CD14-positive monocyte (primary cell): ENCODE results near the gene EPHA1. TPM values are rescaled to one million over a fixed set of nuclear protein-coding genes. Genes with fewer than 3 reads are reported as not detected.

Experiments
- DNase-seq, 3 donors: peaks; one replicate each; pipeline ENCODE4 v3.0.0-alpha.2; 2011 to 2022
- H2AFZ ChIP-seq: 2 replicates; pipeline ENCODE4 v1.6.0; 2012; ENCODE audit warnings: mild to moderate bottlenecking, low read depth, low read length, inconsistent platforms; ENCODE audit not compliant: insufficient read depth, poor library complexity, severe bottlenecking
- H3K27ac ChIP-seq, 2 donors: 1 replicate in 1 of 2; 2 replicates in 1 of 2; pipeline ENCODE4 v1.5.1; 2012 to 2013; ENCODE audit warnings: low read length in 2 of 2, control low read depth in 1 of 2, inconsistent platforms in 1 of 2, low read depth in 1 of 2, mild to moderate bottlenecking in 1 of 2
- H3K27me3 ChIP-seq, 2 donors: one replicate each; pipeline versions ENCODE4 v1.6.0 to v1.6.1; 2011 to 2013; ENCODE audit warnings: low read length in 2 of 2; ENCODE audit not compliant: control insufficient read depth in 2 of 2, insufficient read depth in 2 of 2
- H3K36me3 ChIP-seq, 2 donors: replicated peaks in 1 of 2; 1 replicate in 1 of 2; 2 replicates in 1 of 2; pipeline versions ENCODE4 v1.5.1 to v1.6.1; 2012 to 2013; ENCODE audit warnings: low read length in 2 of 2, control low read depth in 1 of 2, inconsistent platforms in 1 of 2, mild to moderate bottlenecking in 1 of 2; ENCODE audit not compliant: insufficient read depth in 2 of 2, control insufficient read depth in 1 of 2
- H3K4me1 ChIP-seq, 2 donors: 1 replicate in 1 of 2; 2 replicates in 1 of 2; pipeline versions ENCODE4 v1.5.1 to v1.6.1; 2012 to 2013; ENCODE audit warnings: low read length in 2 of 2, control low read depth in 1 of 2, inconsistent platforms in 1 of 2, mild to moderate bottlenecking in 1 of 2, moderate library complexity in 1 of 2; ENCODE audit not compliant: insufficient read depth in 2 of 2, control insufficient read depth in 1 of 2
- H3K4me2 ChIP-seq: replicated peaks from 2 replicates; pipeline ENCODE3; 2012; ENCODE audit warnings: low read length, moderate library complexity, mild to moderate bottlenecking; ENCODE audit not compliant: poor library complexity, severe bottlenecking; ENCODE audit errors: extremely low read depth
- H3K4me3 ChIP-seq, 3 experiments: fragments of 200-600 bp in 1 of 3; sonication (generic) in 1 of 3; replicated peaks in 1 of 3; 1 replicate in 2 of 3; 2 replicates in 1 of 3; pipeline ENCODE4 v1.5.1; 2011 to 2013; ENCODE audit warnings: low read length in 3 of 3, mild to moderate bottlenecking in 3 of 3, control low read depth in 2 of 3, low read depth in 2 of 3, inconsistent platforms in 1 of 3, moderate library complexity in 1 of 3
- H3K79me2 ChIP-seq: 2 replicates; pipeline ENCODE4 v1.6.0; 2012; ENCODE audit warnings: mild to moderate bottlenecking, control low read depth, inconsistent platforms, low read length, moderate library complexity; ENCODE audit not compliant: insufficient read depth
- H3K9ac ChIP-seq: 2 replicates; pipeline ENCODE4 v1.6.0; 2017; ENCODE audit warnings: low read length, mild to moderate bottlenecking; ENCODE audit not compliant: insufficient read depth, poor library complexity, severe bottlenecking
- H3K9me3 ChIP-seq, 2 donors: replicated peaks in 1 of 2; 1 replicate in 1 of 2; 2 replicates in 1 of 2; pipeline versions ENCODE4 v1.5.1 to v1.6.1; 2012 to 2013; ENCODE audit warnings: low read length in 2 of 2, control low read depth in 1 of 2; ENCODE audit not compliant: control insufficient read depth in 1 of 2, insufficient read depth in 1 of 2
- H4K20me1 ChIP-seq: 2 replicates; pipeline ENCODE4 v1.6.0; 2012; ENCODE audit warnings: mild to moderate bottlenecking, low read length, control low read depth, moderate library complexity; ENCODE audit not compliant: insufficient read depth
- H3K27ac Mint-ChIP-seq, 7 donors: one replicate each; pipeline ENCODE4 v1.8.0; 2020; ENCODE audit warnings: mild to moderate bottlenecking in 7 of 7, mixed read lengths in 7 of 7, moderate library complexity in 6 of 7, inconsistent platforms in 2 of 7
- H3K27me3 Mint-ChIP-seq, 3 donors: one replicate each; pipeline ENCODE4 v1.8.0; 2021 to 2022; ENCODE audit warnings: low read depth in 3 of 3, mild to moderate bottlenecking in 3 of 3, mixed read lengths in 3 of 3, moderate library complexity in 3 of 3, inconsistent platforms in 1 of 3
- H3K36me3 Mint-ChIP-seq, 2 donors: one replicate each; pipeline ENCODE4 v1.8.0; 2020; ENCODE audit warnings: mixed read lengths in 2 of 2, inconsistent platforms in 1 of 2, mild to moderate bottlenecking in 1 of 2
- H3K4me1 Mint-ChIP-seq: one replicate; pipeline ENCODE4 v1.8.0; 2020; ENCODE audit warnings: mild to moderate bottlenecking, mixed read lengths
- H3K4me3 Mint-ChIP-seq, 2 donors: one replicate each; pipeline ENCODE4 v1.8.0; 2020; ENCODE audit warnings: mild to moderate bottlenecking in 2 of 2, mixed read lengths in 2 of 2, moderate library complexity in 1 of 2
- H3K9me3 Mint-ChIP-seq, 7 donors: one replicate each; pipeline ENCODE4 v1.8.0; 2020 to 2022; ENCODE audit warnings: mixed read lengths in 7 of 7, mild to moderate bottlenecking in 6 of 7, moderate library complexity in 6 of 7, inconsistent platforms in 2 of 7
- WGBS: methylation state at CpG from one replicate; pipeline ENCODE4 v1.1.5; 2013; ENCODE audit warnings: missing lambda C conversion rate; ENCODE audit not compliant: insufficient coverage; 5-methylcytosine and 5-hydroxymethylcytosine counted together
- intact Hi-C, 2 donors: fragments of 100-400 bp; cut with micrococcal nuclease; formaldehyde crosslinking; loops; one replicate each; pipeline versions ENCODE4 v1.15.0 to v1.15.1; 2023
- polyA plus RNA-seq, 3 donors: library from polyadenylated mRNA; depleted of rRNA in 1 of 3; unstranded in 2 of 3; stranded (reverse) in 1 of 3; fragments of 300-500 nt in 2 of 3; fragments of >200 nt in 1 of 3; fragmentation: Illumina TruSeq in 2 of 3; gene quantifications; 1 replicate in 2 of 3; 2 replicates in 1 of 3; pipeline ENCODE4 v1.2.3, GENCODE V29; 2012 to 2021
- TF ChIP-seq, protein P1 (sequence below): fragments of 200-600 bp; IDR thresholded peaks from one replicate; pipeline ENCODE4 v1.8.0; 2022; ENCODE audit warnings: antibody characterized with exemption, mild to moderate bottlenecking

The EPHA1 gene
- polyA plus RNA-seq, 3 donors = 0.50 to 0.95 TPM; not detected in 1

GRCh38 chr7:143448429-143448828, 39.8 kb upstream of the EPHA1 start:
- TF ChIP-seq, protein P1, sequence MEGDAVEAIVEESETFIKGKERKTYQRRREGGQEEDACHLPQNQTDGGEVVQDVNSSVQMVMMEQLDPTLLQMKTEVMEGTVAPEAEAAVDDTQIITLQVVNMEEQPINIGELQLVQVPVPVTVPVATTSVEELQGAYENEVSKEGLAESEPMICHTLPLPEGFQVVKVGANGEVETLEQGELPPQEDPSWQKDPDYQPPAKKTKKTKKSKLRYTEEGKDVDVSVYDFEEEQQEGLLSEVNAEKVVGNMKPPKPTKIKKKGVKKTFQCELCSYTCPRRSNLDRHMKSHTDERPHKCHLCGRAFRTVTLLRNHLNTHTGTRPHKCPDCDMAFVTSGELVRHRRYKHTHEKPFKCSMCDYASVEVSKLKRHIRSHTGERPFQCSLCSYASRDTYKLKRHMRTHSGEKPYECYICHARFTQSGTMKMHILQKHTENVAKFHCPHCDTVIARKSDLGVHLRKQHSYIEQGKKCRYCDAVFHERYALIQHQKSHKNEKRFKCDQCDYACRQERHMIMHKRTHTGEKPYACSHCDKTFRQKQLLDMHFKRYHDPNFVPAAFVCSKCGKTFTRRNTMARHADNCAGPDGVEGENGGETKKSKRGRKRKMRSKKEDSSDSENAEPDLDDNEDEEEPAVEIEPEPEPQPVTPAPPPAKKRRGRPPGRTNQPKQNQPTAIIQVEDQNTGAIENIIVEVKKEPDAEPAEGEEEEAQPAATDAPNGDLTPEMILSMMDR = no peak
- 100% methylated on average over 3 of the region's 5 CpGs for WGBS

GRCh38 chr7:143447466-143447865, 38.8 kb upstream of the EPHA1 start:
- Histone ChIP-seq H3K9me3 (no peaks in the 10 kb centered on the region), H3K4me1 (no peaks in the 10 kb centered on the region), H3K4me2 (no peak overlapping the region), H3K27ac (no peak overlapping the region), H3K9ac (no peak overlapping the region), H2AFZ (no peak overlapping the region), H3K79me2 (no peaks in the 10 kb centered on the region), H3K36me3 (peaks cover 0 to 28% of the 10 kb centered on the region in 2 donors), H3K4me3 (no peak overlapping the region), H4K20me1 (no peaks in the 10 kb centered on the region), H3K27me3 (no peaks in the 10 kb centered on the region)
- H3K4me3 Mint-ChIP-seq = no peak overlapping the region
- no peak for DNase-seq
- no CpG with 5 or more reads among the region's 3 CpGs for WGBS
- peaks cover 0 to 2% (median 0%) of the 10 kb centered on the region in 3 donors for H3K27me3 Mint-ChIP-seq
- no peak overlapping the region for H3K27ac Mint-ChIP-seq
- TF ChIP-seq, protein P1 = no peak
- H3K36me3 Mint-ChIP-seq = peaks cover 10% of the 10 kb centered on the region in 2 donors
- H3K4me1 Mint-ChIP-seq = peaks cover under 1% of the 10 kb centered on the region
- intact Hi-C loops = no loop called here
- no peaks in the 10 kb centered on the region for H3K9me3 Mint-ChIP-seq

More at GRCh38 chr7:143448429-143448828, 39.8 kb upstream of the EPHA1 start:
- H3K79me2 ChIP-seq = no peaks in the 10 kb centered on the region
- no peak overlapping the region for H3K9ac ChIP-seq
- no peak for DNase-seq
- Mint-ChIP-seq H3K27me3 (peaks cover 0 to 2% (median 0%) of the 10 kb centered on the region in 3 donors), H3K27ac (no peak overlapping the region), H3K4me1 (peaks cover 2% of the 10 kb centered on the region), H3K9me3 (no peaks in the 10 kb centered on the region), H3K4me3 (no peak overlapping the region), H3K36me3 (peaks cover 7 to 10% of the 10 kb centered on the region in 2 donors)
- no peak overlapping the region for H3K4me2 ChIP-seq
- H3K36me3 ChIP-seq = peaks cover 0 to 21% of the 10 kb centered on the region in 2 donors
- no peaks in the 10 kb centered on the region for H4K20me1 ChIP-seq
- H3K27me3 ChIP-seq = no peaks in the 10 kb centered on the region
- no peak overlapping the region for H3K27ac ChIP-seq
- no peak overlapping the region for H2AFZ ChIP-seq
- intact Hi-C loops = no loop called here
- H3K4me1 ChIP-seq = no peaks in the 10 kb centered on the region
- H3K9me3 ChIP-seq = no peaks in the 10 kb centered on the region
- no peak overlapping the region for H3K4me3 ChIP-seq
